ENCODE measurements around the gene DCAF7. TPM values are rescaled to one million over a fixed set of nuclear protein-coding genes. Genes with fewer than 3 reads are reported as not detected.

DCAF7 gene
- total RNA-seq, 1 experiment from 2014 or later, result 58.9 TPM

- BruUV-seq (replicated peaks), result no TSS peak
- TF ChIP-seq CTCF (IDR thresholded peaks at IDR 0.05; ENCODE audit: unreplicated experiment), result no peak
- no peaks in the 10 kb centered on the region for H3K4me1 Mint-ChIP-seq (ENCODE audit: low read depth, unreplicated experiment)
Measured at GRCh38 chr17:63634816-63635215, 84.5 kb downstream of the DCAF7 start.

GRCh38 chr17:63635290-63635689 is 85.0 kb downstream of the DCAF7 start:
- Mint-ChIP-seq H3K27me3 (ENCODE audit: unreplicated experiment) (no peaks in the 10 kb centered on the region), H3K4me3 (ENCODE audit: low read depth, unreplicated experiment) (no peak overlapping the region), H3K27ac (ENCODE audit: unreplicated experiment) (no peak overlapping the region), H3K36me3 (ENCODE audit: insufficient read depth, unreplicated experiment) (no peaks in the 10 kb centered on the region), H3K9me3 (ENCODE audit: low read depth, unreplicated experiment) (no peaks in the 10 kb centered on the region), H3K4me1 (ENCODE audit: low read depth, unreplicated experiment) (no peaks in the 10 kb centered on the region)
- BruUV-seq (replicated peaks), result no TSS peak
- intact Hi-C loops (cut with micrococcal nuclease; ENCODE audit: unreplicated experiment), result no loop called here
- CTCF ChIA-PET, result no interaction called here
- no peak for TF ChIP-seq CTCF (IDR thresholded peaks at IDR 0.05; ENCODE audit: unreplicated experiment)
- no peak for DNase-seq

More at GRCh38 chr17:63634816-63635215, 84.5 kb downstream of the DCAF7 start:
- Mint-ChIP-seq H3K27ac (ENCODE audit: unreplicated experiment) (no peak overlapping the region), H3K4me3 (ENCODE audit: low read depth, unreplicated experiment) (no peak overlapping the region), H3K36me3 (ENCODE audit: insufficient read depth, unreplicated experiment) (no peaks in the 10 kb centered on the region), H3K27me3 (ENCODE audit: unreplicated experiment) (no peaks in the 10 kb centered on the region), H3K9me3 (ENCODE audit: low read depth, unreplicated experiment) (no peaks in the 10 kb centered on the region)
- intact Hi-C loops (cut with micrococcal nuclease; ENCODE audit: unreplicated experiment), result no loop called here
- CTCF ChIA-PET, result no interaction called here
- no peak for DNase-seq

GRCh38 chr17:63635787-63636186 is 85.5 kb downstream of the DCAF7 start:
- H3K27ac Mint-ChIP-seq (ENCODE audit: unreplicated experiment), result no peak overlapping the region
- H3K36me3 Mint-ChIP-seq (ENCODE audit: insufficient read depth, unreplicated experiment), result no peaks in the 10 kb centered on the region
- intact Hi-C loops (cut with micrococcal nuclease; ENCODE audit: unreplicated experiment), result no loop called here
- no peaks in the 10 kb centered on the region for H3K27me3 Mint-ChIP-seq (ENCODE audit: unreplicated experiment)
- H3K4me3 Mint-ChIP-seq (ENCODE audit: low read depth, unreplicated experiment), result no peak overlapping the region
- DNase-seq, result no peak
- BruUV-seq (replicated peaks), result no TSS peak
- no peaks in the 10 kb centered on the region for H3K9me3 Mint-ChIP-seq (ENCODE audit: low read depth, unreplicated experiment)
- CTCF ChIA-PET, result no interaction called here
- H3K4me1 Mint-ChIP-seq (ENCODE audit: low read depth, unreplicated experiment), result no peaks in the 10 kb centered on the region
- no peak for TF ChIP-seq CTCF (IDR thresholded peaks at IDR 0.05; ENCODE audit: unreplicated experiment)

- no TSS peak for BruUV-seq (replicated peaks)
- CTCF ChIA-PET, result no interaction called here
Measured at GRCh38 chr17:63639125-63639524, 88.8 kb downstream of the DCAF7 start.

More at GRCh38 chr17:63639125-63639524, 88.8 kb downstream of the DCAF7 start:
- H3K27me3 Mint-ChIP-seq (ENCODE audit: unreplicated experiment), result no peaks in the 10 kb centered on the region
- H3K4me1 Mint-ChIP-seq (ENCODE audit: low read depth, unreplicated experiment), result no peaks in the 10 kb centered on the region
- DNase-seq, result no peak
- H3K36me3 Mint-ChIP-seq (ENCODE audit: insufficient read depth, unreplicated experiment), result no peaks in the 10 kb centered on the region
- TF ChIP-seq CTCF (IDR thresholded peaks at IDR 0.05; ENCODE audit: unreplicated experiment), result no peak
- H3K4me3 Mint-ChIP-seq (ENCODE audit: low read depth, unreplicated experiment), result no peak overlapping the region
- H3K9me3 Mint-ChIP-seq (ENCODE audit: low read depth, unreplicated experiment), result no peaks in the 10 kb centered on the region
- no peak overlapping the region for H3K27ac Mint-ChIP-seq (ENCODE audit: unreplicated experiment)
- intact Hi-C loops (cut with micrococcal nuclease; ENCODE audit: unreplicated experiment), result no loop called here
